HG03066 (cell line): ENCODE measurements around the gene VTN.
"Not testable (repeated sequence)": the region's sequence is repeated elsewhere in the genome, so short reads cannot be mapped to it uniquely, and the experiment has no call there.

Experiments used
- ATAC-seq: cut with Tn5 transposase; IDR thresholded peaks from one replicate; pipeline ENCODE4 v1.9.1; 2021; ENCODE audit warnings: low read depth; ENCODE audit not compliant: unreplicated experiment

The VTN gene

DNA sequence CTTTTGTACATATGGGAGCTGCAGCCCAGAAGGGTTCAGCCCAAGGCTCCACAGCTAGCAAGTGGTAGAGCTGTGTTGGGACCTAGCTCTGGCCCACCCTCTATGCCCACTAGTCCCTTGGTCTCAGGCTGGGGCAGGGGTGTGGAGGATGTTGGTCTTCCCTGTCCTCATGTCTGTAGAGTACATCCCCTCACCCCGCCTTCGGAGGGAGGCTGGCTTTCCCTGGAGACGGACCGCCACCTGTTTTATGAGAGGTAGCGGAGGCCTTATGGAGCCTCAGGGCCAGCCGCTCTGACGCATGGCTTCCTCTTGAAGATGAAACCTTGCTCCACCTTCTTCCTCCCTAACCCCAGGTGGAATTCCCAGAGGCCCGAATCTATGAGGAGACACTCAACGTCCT is 26.1 kb downstream of the VTN start:
- ATAC-seq: no peak

DNA sequence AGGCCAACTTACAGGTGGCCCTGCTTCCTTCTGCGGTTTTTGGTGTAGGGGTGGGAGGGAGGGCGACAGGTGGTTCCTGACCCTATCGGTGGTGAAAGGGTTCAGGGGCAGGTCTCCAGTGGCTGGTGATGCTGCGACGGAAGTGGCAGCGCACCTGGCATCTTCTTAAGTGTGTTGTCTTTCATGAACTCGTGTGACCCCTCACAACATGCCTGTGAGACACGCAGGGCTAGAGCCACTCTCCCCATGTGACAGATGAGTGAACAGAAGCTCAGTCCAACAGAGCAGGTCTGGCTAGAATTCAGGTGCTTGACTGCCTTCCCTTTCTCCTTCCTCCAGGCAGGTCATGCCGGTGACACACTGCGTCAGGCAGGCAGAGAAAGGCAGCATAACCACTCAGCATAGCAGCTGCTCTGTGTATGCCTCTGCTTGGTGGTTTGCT is 26.6 kb downstream of the VTN start:
- ATAC-seq: no peak

DNA sequence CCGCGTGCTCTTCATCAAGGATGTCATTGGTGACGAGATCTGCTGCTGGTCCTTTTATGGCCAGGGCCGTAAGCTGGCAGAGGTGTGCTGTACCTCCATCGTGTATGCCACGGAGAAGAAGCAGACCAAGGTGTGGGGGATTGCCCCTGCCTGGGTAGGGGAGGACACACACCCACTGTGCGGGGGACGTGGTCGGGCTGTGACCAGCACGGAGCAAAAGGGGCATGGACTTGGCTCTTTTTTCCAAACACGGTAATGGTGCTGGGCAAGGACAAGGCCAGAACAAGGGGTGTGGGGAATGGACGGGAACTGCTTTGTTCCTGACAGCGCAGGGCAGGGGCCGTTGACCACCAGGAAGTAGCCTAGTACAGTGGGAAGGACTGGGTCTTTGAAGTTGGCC is 27.8 kb downstream of the VTN start:
- no peak for ATAC-seq

DNA sequence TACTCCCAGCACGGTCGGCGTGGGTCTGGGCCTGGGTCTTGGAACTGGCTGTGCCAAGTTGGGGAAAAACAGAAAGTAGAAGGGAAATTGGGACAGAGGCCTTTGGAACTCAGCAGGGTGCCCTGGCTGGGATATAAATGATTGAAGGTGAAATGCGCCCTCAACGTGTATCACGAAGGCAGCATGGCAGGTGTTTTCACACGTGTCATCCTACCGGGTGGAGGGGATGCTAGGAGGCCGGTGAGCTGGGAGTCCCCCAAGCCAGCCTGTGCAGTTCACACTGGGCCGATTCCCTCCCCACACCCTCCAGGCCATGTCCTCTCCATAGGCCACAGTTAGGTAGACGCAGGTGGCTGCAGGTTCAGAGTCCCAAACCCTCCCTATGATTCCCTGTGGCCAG is 28.6 kb downstream of the VTN start:
- no peak for ATAC-seq

DNA sequence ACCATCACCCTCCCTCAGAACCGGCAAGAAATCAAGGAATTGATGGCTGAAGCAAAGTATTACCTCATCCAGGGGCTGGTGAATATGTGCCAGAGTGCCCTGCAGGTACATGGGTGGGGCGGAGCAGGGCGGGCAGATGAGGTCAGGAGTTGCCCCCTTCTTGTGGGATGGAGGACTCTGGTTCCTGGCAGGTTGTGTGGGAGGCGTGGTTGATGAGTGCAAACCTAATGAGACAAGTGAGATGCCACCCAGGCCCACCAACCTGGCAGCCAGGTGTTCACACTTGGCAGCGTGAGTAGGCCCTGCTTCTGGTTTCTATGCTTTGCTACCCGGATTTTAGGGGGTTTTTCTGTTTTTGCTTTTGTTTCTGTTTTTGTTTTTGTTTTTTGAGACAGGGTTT is 29.7 kb downstream of the VTN start:
- no peak for ATAC-seq

DNA sequence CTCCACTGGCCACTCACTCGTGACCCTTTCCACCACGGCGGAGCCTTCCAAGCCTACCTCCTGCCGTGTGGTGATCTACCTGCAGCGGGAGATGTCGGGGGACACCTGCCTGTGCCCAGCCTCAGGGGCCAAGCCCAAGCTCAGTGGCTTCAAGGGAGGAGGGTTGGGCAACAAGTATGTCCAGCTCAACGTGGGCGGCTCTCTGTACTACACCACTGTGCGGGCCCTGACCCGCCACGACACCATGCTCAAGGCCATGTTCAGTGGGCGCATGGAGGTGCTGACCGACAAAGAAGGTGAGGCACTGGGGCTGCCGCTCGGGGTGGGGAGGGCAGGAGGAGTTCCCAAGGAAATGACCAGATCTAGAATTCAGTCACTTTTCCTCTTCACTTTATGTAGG is 30.7 kb downstream of the VTN start:
- no peak for ATAC-seq

DNA sequence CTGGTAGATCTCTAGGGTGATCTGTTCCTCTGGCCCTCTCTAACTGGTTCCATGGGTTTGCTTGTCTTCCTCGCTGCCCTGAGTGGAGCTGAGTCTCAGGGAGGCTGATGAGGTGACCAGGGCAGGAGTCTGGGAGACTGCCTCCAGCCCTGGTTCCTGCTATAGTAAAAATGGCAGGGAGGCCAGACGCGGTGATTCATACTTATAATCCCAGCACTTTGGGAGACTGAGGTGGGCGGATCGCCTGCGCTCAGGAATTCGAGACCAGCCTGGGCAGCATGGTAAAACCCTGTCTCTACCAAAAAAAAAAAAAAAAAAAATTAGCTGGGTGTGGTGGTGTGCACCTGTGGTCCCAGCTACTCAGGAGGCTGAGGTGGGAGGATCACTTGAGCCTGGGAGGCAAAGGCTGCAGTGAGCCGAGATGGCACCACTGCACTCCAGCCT is 31.3 kb downstream of the VTN start:
- not testable (repeated sequence) for ATAC-seq

DNA sequence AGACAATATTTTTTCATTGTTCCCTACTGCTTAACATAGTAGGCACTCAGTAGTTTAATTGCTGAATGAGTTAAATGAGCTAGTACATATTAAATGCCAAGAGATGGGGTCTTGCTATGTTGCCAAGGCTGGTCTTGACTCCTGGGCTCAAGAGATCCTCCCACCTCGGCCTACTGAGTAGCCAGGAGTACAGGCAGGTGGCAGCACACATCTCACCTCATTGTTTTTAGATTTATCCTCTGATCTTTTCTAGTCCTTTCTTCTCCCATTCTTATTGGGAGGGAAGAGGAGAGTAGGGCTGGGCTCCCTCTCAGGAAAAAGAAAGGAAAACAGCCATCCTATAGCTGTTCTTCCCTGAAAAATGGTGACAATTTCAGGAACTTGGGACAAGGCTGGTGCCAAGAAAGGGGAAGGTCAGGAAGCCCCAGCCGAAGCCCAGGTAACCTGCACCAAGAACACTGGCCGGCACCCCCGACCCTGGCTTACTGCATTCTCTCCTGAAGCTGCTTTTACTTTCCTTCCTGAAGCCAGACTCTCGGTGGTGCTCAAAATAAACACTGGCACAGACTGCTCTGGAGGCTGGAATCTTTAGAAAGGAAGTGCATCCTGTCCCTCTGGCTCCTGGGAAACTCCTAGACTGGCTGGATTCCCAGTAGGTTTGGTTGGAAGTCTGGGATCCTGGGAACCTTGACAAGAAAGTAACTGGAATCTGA is 31.9 kb downstream of the VTN start:
- no peak for ATAC-seq

DNA sequence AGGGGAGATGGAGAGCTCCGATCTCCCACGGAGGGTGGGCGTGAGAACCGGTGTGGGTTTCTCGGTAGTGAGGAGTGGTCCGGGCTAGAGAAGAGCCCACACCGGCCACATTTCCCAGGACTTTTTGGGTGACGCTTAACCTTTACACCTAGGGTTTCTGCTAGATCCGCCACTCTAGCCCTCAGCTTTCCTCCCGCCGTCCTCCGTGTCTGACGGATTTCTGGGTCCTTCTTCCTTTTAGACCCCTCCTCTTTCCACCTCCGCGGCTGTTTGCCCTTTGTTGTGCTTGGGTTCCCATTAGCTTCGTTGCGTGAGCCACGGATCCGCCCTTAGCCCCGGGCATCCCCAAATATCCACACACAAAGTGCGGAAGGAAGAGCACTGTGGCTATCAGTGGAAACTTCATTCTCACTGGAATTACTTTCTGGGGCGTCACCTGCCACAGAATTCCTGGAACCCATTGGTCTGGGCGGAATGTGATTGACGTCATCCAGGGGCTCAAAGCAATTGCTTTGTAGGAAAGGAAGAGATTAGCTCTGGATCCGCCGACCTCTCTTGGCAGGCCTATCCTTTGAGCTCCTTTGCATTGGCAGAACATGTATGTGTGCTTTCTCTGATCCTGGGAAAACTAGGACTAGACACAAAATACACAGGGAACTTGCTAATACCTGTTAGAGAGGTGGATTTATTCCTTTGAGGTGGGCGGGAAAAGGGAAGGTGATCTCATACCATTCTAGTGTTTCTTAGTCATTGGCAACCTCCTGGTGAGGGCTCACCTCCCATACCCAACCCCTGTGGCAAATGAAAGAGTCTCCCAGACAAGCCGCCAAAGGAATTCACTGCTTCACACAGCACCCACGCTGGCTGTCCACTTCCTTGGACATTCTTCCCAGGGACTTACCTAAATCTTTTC is 33.9 kb downstream of the VTN start:
- peak; percentile 2 for ATAC-seq

DNA sequence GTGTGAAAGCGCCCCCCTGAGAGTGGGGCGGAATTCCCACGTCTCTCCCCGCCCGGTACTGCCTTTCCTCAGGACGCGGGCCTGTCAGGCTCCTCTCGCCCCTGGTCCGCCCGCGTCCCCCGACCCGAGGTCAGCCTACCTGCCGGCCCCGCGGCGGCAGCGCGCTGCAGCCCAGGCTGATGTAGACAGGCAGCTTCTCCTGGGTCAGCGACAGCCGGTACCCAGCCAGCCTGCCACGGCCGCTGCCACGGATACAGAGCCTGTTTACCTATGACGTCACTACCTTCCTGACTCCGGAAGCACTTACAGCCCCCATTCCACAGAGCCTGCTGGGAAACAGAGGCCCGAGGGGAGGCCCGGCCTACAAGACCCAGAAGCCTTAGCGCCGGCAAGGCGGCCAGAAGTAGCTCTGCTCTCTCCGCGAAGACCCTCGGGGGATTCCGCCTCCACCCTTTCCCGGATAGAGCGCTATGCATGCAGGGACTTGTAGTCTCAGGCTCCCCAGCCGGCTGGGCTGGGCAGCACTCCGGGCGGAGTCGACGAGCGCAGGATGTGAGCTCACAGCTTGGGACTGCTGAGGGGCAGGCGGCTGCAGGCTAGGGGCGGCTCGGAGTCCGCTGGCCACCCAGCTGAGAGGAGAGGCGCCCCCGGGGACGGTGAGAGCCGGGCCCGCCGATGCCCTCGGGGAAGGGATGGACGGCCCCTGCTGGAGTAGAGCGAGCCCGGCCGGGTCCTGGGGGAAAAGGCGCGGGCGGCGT is 34.7 kb downstream of the VTN start, which contains the start of the genes IFT20 and TNFAIP1:
TSS of gene IFT20 (minus strand) at position 272 of the 758 bp plus-strand sequence. CDS start 3,487 bp downstream, outside the sequence.
TSS of gene TNFAIP1 (plus strand) at position 561 of the 758 bp plus-strand sequence. CDS start 3,761 bp downstream, outside the sequence.
- peak; percentile 97 for ATAC-seq

DNA sequence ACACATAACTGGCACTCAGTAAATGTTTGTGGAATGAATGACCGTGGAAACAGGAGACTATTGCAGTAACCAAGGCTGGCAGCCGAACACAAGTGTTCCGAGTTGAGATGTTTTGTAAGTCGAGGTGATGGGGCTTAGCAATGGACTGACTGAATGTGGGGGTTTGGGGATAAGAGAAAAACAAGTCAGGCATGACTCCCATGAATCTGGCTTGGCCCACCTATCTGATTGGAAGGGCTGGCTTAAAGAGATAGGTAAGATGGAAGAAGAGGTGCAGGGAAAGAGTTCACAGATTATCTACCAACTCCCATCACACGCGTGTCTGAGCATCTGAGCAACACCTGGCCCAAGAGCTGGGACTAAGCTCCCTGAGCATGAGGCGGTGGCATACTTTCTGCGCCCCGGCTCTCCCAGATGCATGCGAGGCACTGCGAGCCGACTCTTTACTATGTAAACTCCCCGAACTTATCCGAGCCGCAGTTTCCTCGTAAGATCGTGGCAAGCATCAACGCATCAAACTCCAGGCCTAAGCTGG is 35.4 kb downstream of the VTN start:
- no peak for ATAC-seq

DNA sequence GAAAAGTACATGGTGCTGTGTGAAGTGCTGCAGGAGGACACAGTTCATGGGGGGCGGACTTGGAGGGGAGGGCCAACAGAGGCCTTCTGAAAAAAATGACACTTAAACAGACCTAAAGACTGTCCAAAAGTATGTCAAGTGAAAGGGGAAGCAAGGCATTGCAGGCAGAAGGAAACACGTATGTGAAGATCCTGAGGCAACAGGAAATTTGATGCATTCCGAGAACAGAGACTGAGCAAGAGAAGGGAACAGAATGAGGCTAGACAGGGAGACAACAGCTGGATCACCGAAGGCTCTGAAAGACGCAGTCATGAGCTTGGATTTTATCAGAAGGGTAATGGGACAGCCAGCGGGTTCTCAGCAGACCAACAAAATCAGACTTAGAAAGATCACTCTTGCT is 35.9 kb downstream of the VTN start:
- no peak for ATAC-seq

DNA sequence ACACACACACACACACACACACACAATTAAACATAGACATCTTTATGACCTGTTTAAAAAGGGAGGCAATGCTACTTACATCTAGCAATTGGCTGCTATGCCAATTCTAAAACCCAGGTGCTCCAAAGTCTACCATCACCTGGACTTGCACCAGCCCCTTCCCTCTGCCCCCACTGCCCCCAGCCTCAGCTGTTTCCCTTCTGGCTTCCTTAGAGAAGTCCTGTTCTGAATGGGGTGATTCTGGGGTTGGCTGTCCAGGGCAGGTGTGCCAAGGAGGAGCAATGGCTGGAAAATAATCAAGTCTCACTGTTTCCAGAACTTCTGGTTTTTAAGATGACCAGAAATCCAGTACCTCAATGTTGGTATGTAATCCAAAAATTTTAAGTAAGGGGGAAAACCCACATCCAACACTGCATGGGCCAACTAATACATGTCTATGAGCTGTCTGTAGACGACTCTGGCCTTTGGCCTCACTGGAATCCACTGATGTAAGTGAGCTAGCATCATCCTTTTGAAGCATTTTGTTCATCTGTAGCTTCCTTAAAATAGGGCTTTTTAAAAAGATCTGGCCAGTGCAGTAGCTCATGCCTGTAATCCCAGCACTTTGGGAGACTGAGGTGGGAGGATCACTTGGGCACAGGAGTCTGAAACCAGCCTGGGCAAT is 36.9 kb downstream of the VTN start:
- ATAC-seq: no peak

DNA sequence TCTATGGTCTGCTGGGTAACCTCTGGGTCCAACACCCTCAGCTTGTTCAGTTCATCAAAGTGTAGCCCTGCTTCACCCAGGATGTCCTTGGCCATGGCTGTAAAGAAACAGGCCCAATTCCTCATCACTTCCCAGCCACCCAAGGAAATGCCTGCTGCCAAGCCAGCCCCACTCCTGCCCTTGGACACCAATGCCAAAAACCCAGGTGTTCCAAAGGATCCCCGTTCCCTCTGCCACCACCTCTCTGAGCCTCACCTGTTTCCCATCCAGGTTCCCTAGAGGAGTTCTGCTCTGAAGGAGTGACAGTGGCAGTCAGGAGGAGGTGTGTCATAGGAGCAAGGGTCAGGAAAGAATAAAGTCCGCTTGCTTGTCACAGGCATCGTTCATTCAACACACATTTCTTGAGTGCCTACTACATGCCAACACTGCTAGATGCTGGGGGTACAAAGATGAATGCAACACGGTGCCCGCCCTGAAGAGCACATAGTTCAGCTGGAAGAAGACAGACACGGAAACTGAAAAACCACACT is 38.2 kb downstream of the VTN start:
- no peak for ATAC-seq

DNA sequence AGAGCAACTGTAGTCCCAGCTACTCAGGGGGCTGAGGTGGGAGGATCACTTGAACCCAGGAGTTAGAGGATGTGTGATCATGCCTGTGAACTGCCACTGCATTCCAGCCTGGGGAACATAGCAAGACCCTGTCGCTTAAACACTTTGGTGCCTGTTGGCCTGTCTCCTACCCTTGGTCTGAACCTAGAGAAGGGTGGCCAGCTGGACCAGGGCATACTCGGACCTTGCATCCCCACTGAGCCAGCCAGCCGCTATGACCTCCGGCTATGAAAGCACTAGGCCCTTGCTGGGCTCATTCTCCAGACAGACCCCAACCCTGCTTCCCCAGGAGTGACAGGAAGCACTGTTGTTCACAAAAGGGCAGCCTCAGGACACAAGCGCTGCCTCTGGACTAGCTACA is 39.4 kb downstream of the VTN start:
- ATAC-seq: no peak

DNA sequence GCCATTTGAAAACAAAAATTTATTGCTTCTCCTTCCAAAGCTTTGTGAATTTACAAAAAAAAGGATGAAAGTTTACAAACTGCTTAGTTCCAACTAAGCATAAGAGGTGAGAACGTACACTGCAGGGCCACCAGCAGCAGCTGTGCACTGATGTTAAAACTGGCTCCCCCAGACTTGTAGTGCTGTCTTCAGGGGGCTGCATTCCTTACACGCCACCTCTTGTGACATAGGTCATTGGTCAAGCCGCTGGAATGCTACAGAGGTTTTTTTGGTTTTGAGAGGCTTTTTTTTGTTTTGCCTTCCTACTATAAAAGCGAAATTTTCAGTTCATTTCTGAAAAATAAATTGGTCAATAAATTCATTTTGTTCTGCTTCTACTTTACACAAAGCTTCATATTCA is 41.8 kb downstream of the VTN start:
- no peak for ATAC-seq

DNA sequence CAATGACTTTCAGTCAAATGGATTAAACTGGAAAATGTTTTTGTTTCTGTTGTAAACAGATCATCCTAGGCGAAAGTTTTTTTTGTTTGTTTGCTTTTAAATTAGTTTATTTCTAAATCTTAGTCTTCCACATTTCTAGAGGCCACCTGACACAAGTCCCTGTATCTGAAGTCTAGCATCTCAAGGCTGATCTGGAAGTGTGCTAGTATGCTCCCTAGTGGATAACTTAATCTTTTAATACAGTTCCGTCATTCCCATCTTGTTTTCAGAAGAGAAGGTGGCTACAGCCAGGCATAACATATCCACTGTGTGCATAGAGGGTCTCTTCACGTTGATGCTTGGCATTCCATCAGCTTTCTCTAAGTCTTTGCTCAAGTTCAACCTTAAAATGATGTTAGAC is 42.4 kb downstream of the VTN start:
- no peak for ATAC-seq

DNA sequence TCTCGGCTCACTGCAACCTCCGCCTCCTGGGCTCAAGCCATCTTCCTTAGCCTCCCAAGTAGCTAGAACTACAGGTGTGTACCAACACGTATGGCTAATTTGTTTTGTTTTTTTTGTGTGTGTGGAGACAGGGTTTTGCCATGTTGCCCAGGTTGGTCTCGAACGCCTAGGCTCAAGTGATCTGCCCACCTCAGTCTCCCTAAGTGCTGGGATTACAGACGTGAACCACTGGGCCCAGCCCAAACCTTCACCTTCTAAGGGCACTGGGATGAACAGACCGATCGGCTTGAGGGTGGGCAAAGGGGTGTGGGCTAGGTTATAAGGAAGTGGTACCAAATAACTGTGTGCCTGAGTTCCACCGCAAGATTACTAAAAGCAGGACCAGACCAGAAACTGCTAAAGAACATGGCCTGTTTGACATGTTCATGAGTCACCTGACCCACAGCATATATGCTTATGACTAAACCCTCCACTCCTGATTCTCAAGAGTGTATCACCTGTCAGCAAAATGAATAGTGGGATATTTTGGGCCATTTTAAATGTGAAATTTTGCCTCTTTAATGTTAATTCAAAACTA is 43.0 kb downstream of the VTN start:
- ATAC-seq: no peak

DNA sequence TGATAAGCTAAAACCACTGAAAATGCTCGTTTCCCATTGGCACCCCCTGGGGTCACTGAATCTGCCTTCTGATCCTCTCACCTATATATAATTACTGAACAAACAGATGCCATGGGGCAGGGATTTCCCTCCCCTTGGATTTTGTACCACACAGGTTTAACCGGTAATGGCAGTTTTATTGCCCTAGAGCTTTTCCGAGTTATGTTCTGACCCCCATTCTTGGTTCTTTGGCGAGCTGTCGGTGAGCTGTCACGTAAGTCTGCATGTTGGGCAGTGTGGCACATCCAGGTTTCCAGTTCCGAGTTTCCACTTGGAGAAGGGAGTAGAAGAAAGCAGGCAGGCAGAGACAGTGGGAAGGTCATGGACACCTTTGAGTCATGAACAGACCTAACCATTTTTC is 44.0 kb downstream of the VTN start:
- no peak for ATAC-seq
